DMS153 treated with DMSO at 0.1 percent for 48 hours (cell line): ENCODE results near the gene MYOF.
A peak's percentile ranks its signal among the peaks of the same experiment; 100 is the strongest.
"Not testable (repeated sequence)": the region's sequence is repeated elsewhere in the genome, so short reads cannot be mapped to it uniquely, and the experiment has no call there.

Source experiments
- DNase-seq: peaks from one replicate; lab custom pipeline; 2025; ENCODE audit not compliant: unreplicated experiment; lab: John Stamatoyannopoulos, UW

Gene MYOF

DNA sequence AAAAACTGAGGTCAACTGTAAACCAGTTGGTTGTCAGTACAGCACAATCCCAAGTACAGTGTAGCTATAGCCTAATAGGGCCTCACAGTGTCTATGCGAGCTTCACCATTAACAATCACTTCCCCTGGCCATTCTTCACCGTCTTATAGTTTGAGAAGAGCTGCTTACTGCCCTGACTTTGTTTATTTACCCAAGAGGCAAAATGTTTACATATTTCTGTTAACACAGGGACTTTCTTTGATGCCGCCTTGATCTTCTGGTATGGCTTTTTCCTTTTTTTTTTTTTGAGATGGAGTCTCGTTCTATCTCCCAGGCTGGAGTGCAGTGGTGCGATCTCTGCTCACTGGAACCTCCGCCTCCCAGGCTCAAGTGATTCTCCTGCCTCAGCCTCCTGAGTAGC, 3.3 kb downstream of the MYOF start:
- DNase-seq, result no peak

DNA sequence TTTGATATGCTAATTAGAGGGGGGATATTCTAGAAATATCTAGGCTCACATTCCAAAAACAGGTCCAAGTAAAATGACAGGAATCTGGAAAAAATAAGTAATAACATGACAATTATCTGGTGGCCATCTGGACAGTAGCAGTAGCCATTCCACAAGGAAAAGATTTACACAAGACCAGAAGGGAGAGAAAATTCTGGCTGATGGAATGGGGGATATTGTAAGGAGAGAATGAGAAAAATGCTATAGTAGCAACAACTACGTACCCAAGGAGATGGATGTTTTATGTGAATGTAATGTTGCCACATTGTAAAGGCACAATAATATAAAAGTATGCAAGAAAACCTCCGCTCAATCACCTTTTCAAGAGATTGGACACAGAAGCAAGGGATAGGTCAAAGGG, 5.4 kb downstream of the MYOF start:
- DNase-seq, result no peak

DNA sequence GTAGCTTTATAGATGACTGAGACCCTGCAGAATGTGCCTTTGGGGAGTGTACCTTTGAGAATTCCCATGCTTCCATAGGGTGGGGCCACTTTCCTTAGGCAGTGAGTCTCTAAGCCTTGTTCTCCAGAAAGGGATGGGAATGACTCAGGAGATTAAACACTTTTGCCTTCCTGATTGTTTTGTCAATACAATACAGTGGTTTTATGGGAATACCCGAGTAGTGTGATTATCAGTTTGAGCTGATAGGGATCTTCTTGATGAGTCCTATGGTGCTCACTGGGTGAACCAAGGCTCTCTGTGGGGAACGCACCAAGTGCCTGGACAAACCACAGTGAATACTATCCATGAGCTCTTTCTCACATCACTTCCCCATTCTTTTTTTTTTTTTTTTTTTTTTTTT, 6.3 kb downstream of the MYOF start:
- DNase-seq, result no peak

DNA sequence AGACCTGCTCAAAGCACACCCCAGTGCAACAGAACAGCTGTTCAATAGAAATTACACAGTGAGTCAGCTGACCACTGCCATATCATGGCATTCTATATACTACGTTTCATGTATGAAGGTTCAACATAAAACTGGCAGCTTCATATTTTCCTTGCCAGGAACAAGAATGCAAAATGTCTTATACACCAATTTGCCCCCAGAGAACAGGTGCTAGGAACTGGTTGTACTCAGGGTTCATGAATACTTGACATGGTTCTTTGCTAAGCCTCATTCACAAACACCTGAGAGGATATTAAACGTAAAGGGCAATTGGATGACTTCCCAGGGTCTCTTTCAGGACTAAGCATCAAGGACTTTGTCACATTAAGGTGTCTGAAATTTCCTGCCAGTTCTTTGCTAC, 6.9 kb downstream of the MYOF start:
- no peak for DNase-seq

DNA sequence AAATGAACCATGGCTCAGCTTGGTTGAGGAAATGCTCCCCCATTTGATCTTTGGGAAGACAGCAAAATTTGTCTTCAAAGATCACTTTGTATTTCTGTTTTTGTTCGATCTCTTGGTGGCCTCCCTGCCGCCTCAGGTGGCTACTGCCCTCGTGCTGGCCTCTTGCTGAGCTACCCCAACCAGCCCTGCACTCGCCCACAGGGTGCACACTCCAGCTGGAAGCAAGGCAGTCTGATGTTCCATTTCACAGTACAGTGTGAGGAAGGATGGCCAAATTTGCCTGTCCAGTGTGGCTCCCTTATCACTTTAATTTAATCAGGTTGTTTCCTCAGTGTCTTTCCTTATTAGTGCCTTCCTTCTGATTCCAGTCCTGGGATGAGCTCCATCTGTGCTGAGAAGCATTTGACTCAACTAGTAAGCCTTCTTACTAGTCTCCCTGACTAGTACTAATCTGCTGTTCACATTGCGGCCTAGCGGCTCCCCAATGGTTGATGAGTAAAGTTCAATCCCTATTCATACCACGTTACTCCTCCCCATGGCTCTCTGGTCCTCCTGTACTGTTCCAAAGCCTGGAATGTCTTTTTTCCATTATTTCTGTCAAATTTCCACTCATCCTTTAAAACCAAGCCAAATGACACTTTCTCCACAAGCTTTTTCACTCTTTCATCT, 8.2 kb downstream of the MYOF start:
- DNase-seq, result no peak

DNA sequence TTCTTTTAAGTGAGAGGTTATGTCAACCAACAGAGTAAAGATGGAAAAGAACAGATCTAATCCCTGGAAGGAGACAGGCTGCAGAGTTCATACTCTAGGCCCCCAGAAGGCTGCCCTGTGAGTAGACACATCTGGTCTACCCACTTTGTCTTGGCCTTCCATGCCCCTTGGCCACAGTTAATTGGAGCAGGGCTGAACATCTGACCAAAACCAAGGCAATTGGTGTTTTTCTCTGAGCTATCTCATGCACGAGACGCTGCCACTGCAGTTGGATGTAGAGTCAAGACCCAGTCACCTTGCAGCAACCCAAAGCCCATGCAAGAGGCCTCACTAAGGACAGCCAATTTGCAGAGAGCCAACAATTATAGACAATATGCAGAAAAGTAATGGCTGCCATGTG, 9.0 kb downstream of the MYOF start:
- DNase-seq, result no peak

DNA sequence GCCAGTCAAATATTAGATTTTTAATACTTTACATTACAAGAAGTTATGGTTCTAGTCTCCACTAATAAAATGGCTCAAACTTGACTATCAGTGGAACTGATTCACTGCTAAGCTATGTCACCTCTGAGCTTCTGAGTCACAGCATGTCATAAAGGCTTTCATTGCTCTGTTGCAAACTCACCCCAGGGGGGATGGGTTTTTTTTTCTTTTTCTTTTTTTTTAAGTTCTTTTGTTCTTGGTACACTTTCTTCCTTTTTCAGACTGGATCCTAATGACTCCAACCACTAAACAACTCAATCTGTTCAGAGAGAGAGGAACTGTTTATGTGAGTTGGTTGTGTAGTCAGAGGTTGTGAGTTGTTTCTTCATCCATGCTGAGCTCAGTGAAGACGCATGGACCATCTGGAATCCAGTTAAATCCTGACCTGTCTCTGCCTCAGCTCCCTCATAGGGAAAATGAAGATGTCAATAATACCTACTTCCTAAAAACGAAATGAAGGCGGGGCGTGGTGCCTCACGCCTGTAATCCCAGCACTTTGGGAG, 11.0 kb downstream of the MYOF start:
- DNase-seq, result no peak

DNA sequence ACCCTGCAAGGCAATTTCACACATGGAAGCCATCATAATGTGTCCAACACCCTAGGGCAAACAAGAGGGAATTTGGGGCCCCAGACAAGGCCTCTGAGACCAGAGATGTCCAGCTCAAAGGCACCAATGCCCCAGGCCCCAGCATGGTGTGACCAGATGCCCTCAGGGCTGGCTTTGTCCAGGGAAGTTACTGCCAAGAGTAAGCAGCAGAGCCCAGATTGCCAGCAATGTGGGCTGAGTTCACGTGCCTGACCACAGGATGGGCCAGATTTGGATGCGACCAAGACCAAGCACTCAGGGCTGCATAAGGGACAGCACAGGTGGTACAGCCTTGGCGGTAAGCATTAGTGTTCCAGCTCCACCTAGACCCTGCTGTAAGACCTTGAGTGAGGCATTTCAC, 12.7 kb downstream of the MYOF start:
- no peak for DNase-seq

DNA sequence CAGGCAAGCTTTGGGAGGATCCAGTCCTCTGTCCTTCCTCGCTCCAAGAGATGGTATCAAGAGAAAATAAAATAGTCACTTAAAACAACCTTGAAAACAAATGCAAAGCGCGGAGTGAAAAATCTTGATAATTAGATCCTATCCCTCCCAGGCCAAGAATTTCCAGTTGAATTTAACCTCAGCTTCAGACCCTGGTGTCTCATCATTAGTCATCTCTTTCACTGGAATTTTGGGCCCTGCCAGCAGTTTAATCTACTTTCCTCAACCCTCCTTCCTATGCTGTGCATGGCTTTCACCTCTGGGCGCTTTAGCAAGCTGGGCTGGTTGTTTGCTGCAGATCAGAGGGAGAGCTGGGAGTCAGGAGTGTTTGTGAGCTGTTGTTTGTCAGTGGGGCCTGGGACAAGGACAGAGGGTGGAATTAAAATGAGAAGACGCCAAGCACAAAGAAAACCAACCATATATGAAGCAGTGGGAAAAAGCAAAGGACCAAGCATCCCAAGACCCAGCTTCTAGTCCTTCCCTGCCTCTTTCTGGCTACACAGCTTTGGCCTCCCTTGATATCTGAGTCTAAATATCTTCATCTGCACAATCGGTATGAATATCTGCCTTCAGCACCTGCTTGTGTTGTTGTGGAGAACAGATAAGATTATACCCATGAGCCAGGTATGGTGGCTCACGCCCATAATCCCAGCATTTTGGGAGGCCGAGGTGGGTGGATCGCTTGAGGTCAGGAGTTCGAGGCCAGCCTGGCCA, 13.5 kb downstream of the MYOF start:
- no peak for DNase-seq

DNA sequence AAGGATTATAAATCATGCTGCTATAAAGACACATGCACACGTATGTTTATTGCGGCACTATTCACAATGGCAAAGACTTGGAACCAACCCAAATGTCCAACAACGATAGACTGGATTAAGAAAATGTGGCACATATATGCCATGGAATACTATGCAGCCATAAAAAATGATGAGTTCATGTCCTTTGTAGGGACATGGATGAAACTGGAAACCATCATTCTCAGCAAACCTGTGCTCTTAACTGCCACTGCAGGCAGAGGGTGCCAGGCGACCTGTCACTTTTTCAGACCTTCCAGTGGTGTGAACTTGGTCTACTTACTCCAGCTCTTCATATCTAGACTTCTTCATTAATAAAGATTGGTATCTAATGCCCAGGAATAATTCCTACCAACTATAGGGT, 14.5 kb downstream of the MYOF start:
- not testable (repeated sequence) for DNase-seq

DNA sequence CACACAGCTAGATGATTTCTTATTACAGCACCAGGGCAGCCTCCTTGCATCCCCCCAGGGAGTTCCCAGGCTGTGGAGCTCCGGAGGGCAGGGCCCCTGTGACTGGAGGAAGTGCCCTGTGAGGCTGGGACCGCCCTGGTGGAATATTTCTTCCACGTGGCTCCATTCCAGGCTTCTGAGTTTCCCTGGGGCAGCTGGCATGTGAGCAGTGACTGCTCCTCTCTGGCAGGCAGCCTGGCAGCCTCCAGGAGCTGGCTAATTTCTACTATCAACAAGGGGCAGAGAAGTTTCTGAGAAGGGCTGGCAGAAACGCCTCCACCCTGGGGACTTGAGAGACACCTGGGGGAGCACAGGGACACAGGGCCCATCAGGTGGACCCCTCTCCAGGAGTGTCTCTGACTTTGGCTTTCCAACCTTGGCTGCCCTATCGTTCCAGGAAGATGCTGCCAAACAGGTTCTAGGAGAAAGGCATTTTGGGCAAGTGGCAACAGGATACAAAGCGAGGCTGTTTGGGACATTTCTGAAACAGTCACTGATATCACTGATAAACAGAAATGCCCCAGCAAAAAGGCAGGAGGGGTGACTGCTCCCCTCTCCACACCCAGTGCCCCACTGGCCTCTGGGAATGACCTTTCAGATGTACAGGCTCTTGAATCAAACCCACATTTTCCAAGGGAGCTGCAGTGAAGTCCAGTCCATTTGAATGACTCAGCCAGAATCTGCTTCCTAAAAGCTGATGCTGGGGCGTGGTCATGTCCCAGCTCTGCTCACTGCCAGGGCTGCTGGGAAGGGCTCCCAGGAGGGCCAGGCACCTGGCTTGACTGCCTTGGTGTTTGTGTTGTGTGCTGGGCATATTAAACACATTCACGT, 16.1 kb downstream of the MYOF start:
- peak; percentile 88 for DNase-seq

DNA sequence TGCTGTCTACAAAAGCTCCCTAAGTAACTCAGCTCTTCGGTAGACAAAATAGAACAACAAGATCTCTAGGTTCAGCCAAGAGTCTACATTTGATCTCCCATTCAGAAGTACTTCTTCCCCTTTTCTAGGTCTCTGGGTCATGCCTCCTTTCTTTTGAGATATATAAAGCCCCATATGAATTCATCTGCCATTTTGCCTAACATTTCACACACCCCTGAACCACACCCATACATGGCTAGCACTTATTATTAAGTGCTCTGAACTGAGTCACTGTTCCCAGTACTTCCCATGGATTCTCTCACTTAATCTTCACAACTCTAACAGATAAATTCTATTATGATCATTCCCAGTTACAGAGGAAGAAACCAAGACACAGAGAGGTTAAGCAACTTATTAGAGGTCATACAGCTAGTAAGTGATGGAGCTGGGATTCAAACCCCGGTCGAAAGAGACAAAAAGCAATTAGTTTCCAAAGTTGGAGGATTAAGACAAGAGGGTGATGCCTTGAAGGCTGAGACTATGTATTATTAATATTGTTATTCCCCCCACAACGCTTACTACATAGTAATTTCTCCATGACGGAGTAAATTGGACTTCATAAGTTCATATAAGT, 17.3 kb downstream of the MYOF start:
- no peak for DNase-seq

DNA sequence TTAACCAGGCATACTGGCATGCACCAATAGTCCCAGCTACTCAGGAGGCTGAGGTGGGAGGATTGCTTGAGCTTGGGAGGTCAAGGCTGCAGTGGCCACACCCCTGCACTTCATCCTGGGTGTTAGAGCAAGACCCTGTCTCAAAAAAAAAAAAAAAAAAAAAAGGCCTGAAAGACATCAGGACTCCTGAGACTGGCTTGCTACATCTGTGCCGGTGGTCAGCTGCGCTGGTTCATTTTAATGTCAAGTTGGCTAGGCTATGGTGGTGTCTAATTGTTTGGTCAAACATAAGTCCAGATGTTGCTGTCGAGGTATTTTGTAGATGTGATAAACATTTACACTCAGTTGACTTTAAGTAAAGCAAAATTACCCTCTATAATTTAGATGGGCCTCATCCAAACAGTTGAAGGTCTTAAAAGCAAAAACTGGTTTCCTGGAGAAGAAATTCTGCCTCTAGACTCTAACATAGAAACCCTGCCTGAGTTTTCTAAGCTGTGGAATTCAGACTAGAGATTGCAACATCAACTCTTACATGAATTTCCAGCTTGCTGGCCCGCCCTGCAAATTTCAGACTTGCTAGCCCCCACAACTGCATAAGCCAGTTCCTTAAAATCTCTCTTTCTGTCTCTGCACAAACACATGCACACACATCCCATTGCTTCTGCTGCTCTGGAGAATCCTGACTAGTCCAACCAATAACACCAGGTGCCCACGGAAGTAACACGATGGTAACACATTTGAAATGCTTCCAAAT, 18.2 kb downstream of the MYOF start:
- no peak for DNase-seq

DNA sequence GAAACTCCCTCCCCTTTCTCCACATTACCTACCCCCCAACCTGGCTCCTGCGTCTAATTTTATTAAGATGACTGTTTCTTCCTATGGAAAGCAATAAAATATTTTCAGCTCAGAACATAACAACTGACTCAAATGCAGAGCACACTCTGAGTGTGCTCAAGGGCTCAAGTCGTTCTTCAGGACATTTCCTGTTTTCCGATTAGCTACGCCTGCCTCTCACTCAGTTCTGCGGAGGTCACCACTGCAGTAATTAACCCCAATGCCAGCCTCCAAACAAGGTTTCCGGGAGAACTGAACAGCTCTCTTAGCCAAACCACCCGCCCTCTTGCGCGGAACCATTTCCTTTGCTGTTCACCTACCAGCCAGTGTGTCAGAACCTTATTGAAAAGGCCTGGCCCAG, 19.3 kb downstream of the MYOF start:
- DNase-seq, result peak; percentile 68

DNA sequence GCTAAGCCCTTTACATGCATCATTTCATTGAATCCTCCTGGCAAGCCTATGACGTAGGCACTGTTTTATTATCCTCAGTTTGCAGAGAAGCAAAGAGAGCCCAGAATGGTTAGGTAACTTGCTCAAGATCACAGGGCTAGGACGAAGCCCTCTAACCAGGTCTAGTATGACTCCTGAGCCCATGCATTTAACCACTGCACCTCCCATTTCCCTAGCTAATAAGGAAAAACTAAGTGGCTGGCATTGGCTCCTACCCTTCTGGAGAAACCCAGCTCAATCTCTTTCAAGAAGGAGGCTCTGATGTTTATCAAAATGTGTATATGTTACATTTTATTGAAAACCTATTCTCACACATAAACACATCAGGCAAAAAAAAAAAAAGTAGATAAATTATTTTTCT, 19.8 kb downstream of the MYOF start:
- DNase-seq, result no peak

DNA sequence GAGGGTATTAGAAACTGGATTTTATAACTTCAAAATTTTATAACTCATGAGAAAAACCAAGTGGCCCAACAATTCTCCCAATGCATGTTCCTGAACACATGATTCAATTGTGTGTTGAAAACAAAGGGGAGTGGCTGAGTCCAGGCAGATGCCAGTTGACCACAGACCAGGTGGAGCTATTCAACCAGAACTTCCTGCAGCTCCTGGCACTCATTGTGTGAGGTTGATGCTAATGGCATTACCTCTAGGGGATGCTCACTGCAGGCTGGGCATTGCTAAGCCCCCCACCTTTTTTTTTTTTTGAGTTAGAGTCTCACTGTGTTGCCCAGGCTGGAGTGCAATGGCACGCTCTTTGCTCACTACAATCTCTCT, 20.3 kb downstream of the MYOF start:
- DNase-seq, result no peak

DNA sequence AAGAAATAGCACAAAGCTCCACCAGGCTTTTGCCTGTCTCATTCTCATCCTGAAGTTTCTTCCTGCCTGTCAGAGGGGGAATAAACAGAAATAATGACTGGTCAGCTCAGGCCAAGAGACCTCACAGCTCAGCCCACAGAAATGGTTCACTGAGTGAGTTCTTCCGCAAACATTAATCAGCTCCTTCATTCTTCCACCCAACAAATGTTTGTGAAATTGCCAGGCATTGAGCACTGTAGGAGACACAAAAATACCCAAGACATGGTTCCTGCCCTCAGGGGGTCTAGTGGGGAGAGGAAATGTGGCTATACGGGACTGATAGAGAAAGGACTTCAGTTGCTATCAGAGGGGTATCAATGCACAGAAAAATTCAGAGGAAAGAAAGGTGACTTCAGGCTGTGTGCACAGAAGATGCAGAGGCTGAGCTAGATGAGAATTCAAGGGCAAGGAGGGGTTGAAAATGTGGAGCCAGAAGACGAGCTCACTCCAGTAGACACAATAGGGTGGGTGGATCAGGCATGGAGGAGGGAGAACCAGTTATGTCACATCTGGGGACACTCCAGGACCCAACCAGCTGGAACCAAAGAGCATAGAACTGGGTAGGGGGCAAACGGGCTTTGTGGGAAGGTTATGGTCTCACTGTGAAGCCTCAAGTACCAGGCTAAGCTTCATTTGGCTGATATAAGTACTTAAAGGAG, 20.9 kb downstream of the MYOF start:
- DNase-seq, result no peak

DNA sequence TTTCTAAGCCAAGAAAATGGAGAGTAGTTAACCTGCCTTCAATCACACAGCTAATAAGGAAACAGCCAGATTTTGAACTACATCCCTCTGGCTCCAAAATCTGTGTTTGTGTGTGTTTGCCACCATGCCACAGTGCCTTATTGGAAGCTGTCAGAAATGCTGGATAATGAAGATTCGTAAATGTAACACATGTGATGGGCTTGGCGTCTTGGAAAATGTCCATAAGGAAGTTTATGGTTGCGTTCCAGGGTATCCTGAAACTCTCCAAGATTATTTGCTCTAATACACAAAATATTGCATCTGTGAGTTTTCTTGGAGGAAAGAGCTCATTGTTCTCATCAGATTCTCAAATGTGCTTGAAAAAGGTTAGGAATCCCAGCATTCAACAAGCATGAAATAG, 22.7 kb downstream of the MYOF start:
- no peak for DNase-seq

DNA sequence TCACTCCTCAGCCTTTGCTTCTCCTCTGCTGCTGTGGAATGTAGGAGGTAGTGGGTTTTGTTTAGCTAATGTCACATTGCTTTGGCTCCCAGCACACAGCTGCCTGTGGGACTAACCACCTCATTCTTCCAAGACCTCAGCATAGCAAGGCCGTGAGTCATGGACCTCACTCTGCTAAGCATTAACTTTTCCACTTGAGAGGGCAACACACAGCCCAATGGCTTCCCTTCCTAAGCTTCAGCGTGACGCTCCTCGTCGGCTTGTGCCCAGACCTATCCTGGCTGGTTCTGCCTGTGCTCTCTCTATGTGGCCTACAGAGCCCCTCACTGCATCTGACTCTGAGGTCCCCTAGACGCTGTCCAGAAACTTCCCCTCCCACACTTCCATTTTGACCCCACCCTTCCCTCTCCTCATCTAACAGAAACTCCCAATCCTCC, 23.3 kb downstream of the MYOF start:
- no peak for DNase-seq

DNA sequence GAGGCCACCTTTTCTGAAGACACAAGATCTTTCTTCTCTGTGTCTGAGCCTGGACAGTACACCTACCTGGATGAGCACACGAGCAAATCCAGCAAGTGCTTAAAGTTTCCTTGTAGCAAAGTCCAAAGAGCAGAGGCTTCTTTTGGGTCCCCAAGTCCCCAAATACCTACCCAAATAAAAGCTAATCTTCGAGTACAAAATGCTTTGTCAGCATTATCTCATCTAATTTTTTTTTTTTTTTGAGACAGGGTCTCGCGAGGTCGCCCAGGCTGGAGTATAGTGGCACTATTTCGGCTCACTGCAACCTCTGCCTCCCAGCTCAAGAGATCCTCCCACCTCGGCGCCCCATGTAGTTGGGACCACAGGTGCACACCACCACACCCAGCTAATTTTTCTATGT, 24.6 kb downstream of the MYOF start:
- DNase-seq, result no peak
